MCF 10A (cell line): ENCODE measurements around the gene PLAAT5. TPM values are rescaled to one million over a fixed set of nuclear protein-coding genes. Genes with fewer than 3 reads are reported as not detected.

Source experiments
- BruUV-seq: library from RNA; stranded (reverse); fragments of 400-500 nt; replicated peaks from 2 replicates; lab custom pipeline; 2021; lab: Mats Ljungman, UMichigan
- CTCF ChIA-PET: fragments of 300-600 bp; sonication (Branson Sonifier 250); formaldehyde crosslinking; extraction: SDS; loops from one replicate; lab custom pipeline; 2021; ENCODE audit warnings: antibody characterized with exemption, inconsistent platforms; lab: Yijun Ruan, JAX
- POLR2A ChIA-PET: fragments of 300-600, 350-650 bp; sonication (Branson Sonifier 250); formaldehyde crosslinking; extraction: SDS; loops from one replicate; lab custom pipeline; 2020; ENCODE audit warnings: antibody characterized with exemption, inconsistent platforms; lab: Yijun Ruan, JAX
- DNase-seq: peaks from one replicate; pipeline ENCODE4 v3.0.0-alpha.2; 2018; ENCODE audit not compliant: unreplicated experiment
- H3K27ac Mint-ChIP-seq: one replicate; pipeline ENCODE4 v1.8.0; 2022; ENCODE audit warnings: mild to moderate bottlenecking, low read depth, mixed read lengths; ENCODE audit not compliant: unreplicated experiment
- H3K27me3 Mint-ChIP-seq: one replicate; pipeline ENCODE4 v1.8.0; 2022; ENCODE audit warnings: mixed read lengths; ENCODE audit not compliant: insufficient read depth, unreplicated experiment
- H3K36me3 Mint-ChIP-seq: one replicate; pipeline ENCODE4 v1.8.0; 2022; ENCODE audit warnings: mild to moderate bottlenecking, moderate library complexity, mixed read lengths; ENCODE audit not compliant: insufficient read depth, unreplicated experiment
- H3K4me1 Mint-ChIP-seq: one replicate; pipeline ENCODE4 v1.8.0; 2022; ENCODE audit warnings: mixed read lengths; ENCODE audit not compliant: insufficient read depth, unreplicated experiment
- H3K4me3 Mint-ChIP-seq: one replicate; pipeline ENCODE4 v1.8.0; 2022; ENCODE audit warnings: mild to moderate bottlenecking, moderate library complexity, mixed read lengths; ENCODE audit not compliant: unreplicated experiment
- H3K9me3 Mint-ChIP-seq: one replicate; pipeline ENCODE4 v1.8.0; 2022; ENCODE audit warnings: mixed read lengths; ENCODE audit not compliant: unreplicated experiment
- CTCF ChIP-seq: fragments of 200-600 bp; IDR thresholded peaks from one replicate; pipeline ENCODE4 v1.8.0; 2022; ENCODE audit warnings: antibody characterized with exemption, mild to moderate bottlenecking; ENCODE audit not compliant: unreplicated experiment
- intact Hi-C: fragments of 100-400 bp; cut with micrococcal nuclease; formaldehyde crosslinking; loops from 2 replicates; pipeline ENCODE4 v1.14.1; 2022
- total RNA-seq: library from RNA; stranded (reverse); gene quantifications from 2 replicates; pipeline ENCODE4 v1.2.3, GENCODE V29; 2022

The PLAAT5 gene
- total RNA-seq, 1 experiment from 2014 or later, result not detected

DNA sequence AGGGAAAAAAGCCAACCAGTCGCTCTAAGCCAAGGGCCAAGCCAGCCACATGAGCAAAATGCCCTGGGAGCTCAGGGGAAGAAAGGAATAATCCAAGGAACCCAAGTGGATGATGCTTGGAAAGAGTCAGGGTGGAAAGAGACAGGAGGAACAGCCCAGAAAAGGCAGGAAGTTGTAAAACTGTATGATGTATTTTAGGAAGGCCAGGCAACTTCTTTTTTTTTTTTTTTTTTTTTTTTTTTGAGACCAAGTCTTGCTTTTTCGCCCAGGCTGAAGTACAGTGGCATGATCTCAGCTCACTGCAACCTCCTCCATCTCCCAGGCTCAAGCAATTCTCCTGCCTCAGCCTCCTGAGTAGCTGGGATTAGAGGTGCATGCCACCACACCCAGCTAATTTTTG lies 16.5 kb upstream of the PLAAT5 start:
- no peak for TF ChIP-seq CTCF
- DNase-seq, result no peak
- Mint-ChIP-seq H3K27ac (no peak overlapping the region), H3K36me3 (no peaks in the 10 kb centered on the region), H3K9me3 (no peaks in the 10 kb centered on the region), H3K4me1 (no peaks in the 10 kb centered on the region), H3K4me3 (no peak overlapping the region), H3K27me3 (no peaks in the 10 kb centered on the region)
- no TSS peak for BruUV-seq
- intact Hi-C loops, result no loop called here
- POLR2A ChIA-PET, result no interaction called here
- CTCF ChIA-PET, result interaction anchor here (0.6 to 1.8 kb wide), 4 partner anchors 25 to 172 kb away, joined by 3 to 5 read pairs (median 3); no protein-coding TSS in a partner anchor

DNA sequence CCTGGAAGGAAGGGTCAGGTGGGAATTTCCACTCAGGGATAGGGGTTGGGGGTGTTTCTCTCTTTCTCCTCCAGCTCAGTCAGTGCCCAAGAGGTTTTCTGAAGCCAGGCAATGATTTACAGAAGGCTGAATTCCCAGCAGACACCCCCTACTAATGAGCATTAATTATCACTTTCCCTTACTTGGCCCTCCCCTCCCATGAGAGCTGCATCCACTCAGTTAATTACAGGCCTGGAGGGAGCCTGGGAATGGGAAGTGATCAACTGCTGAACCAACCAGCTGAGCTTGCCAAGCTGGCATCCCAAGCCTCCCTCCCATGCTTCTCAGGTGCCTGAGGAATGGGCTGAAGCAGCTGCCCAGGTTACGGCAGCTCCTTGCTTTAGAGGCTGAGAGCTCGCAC lies 15.9 kb upstream of the PLAAT5 start:
- TF ChIP-seq CTCF, result no peak
- Mint-ChIP-seq H3K9me3 (no peaks in the 10 kb centered on the region), H3K27ac (no peak overlapping the region), H3K36me3 (no peaks in the 10 kb centered on the region), H3K4me1 (no peaks in the 10 kb centered on the region), H3K4me3 (no peak overlapping the region), H3K27me3 (no peaks in the 10 kb centered on the region)
- POLR2A ChIA-PET, result no interaction called here
- BruUV-seq, result no TSS peak
- intact Hi-C loops, result no loop called here
- CTCF ChIA-PET, result interaction anchor here (0.5 to 1.8 kb wide), 3 partner anchors 27 to 248 kb away, joined by 3 to 5 read pairs (median 3); no protein-coding TSS in a partner anchor
- DNase-seq, result no peak

DNA sequence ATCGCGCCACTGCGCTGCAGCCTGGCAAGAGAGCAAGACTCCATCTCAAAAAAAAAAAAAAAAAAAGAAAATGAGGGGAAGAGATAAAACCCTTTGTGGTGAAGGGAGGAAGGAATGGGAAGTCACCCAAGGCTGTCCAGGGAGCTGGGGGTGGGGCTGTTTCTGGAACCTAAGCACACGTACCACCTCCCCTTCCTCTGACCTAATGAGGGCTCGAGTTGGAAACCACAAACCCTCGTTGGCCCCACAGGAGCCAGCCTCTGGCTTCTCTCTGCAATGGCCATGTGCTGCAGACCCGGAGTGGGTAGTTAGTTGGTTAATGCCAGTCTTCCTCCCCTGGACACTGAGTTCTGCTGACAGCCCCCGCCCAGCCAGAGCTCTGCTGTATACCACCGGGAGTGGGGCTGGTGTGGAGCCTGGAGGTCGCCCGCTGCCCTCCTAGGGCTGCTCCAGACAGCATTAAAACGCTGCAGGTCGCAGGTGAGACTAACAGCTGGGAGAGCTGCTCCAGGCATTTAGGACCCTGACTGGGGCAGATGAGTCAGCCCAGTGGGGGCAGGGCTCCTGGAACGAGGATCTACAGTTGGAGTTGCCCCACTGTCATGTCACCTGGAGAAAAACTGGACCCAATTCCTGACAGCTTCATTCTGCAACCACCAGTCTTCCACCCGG lies 15.0 kb upstream of the PLAAT5 start, which contains the start of gene LGALS12:
Gene LGALS12, plus strand, starts transcription at position 228 of the 672 bp plus-strand sequence. Its CDS starts 375 bp downstream, at position 603.
- Mint-ChIP-seq H3K4me1 (no peaks in the 10 kb centered on the region), H3K9me3 (no peaks in the 10 kb centered on the region), H3K27me3 (no peaks in the 10 kb centered on the region), H3K36me3 (no peaks in the 10 kb centered on the region), H3K27ac (no peak within 1 kb of the TSS), H3K4me3 (no peak within 1 kb of the TSS)
- ChIA-PET POLR2A (interaction anchor here (0.6 kb wide), 1 partner anchor 53 kb away, joined by 3 read pairs; no protein-coding TSS in a partner anchor), CTCF (no interaction called here)
- intact Hi-C loops, result no loop called here
- no peak for DNase-seq
- TF ChIP-seq CTCF, result no peak
- BruUV-seq, result no TSS peak

- peak; percentile 40 for DNase-seq
- CTCF ChIA-PET, result interaction anchor here (0.6 to 1.5 kb wide), 2 partner anchors 26 to 530 kb away, joined by 3 to 4 read pairs; no protein-coding TSS in a partner anchor
- POLR2A ChIA-PET, result interaction anchor here (0.5 to 0.7 kb wide), 2 partner anchors 39 to 219 kb away, joined by 3 read pairs; no protein-coding TSS in a partner anchor
- Mint-ChIP-seq H3K27me3 (no peaks in the 10 kb centered on the region), H3K27ac (no peak overlapping the region), H3K36me3 (no peaks in the 10 kb centered on the region), H3K4me3 (no peak overlapping the region), H3K4me1 (no peaks in the 10 kb centered on the region), H3K9me3 (peaks cover under 1% of the 10 kb centered on the region)
- intact Hi-C loops, result no loop called here
- no peak for TF ChIP-seq CTCF
- no TSS peak for BruUV-seq
These were observed 14.1 kb upstream of the PLAAT5 start for GRCh38 chr11:63504933-63505586.
